ENCODE results near the gene GPR161. TPM values are rescaled to one million over a fixed set of nuclear protein-coding genes. Genes with fewer than 3 reads are reported as not detected.

GPR161 gene
- total and polyA plus RNA-seq, 2 of the 13 experiments (the other 11 are each of a cell fraction or from before 2014, with no cell fraction given), result 0.13 to 0.35 TPM

GRCh38 chr1:168145184-168146159 lies 8.7 kb upstream of the GPR161 start (continued):
- TF ChIP-seq STAG1 (CRISPR knock-in tag; IDR thresholded peaks at IDR 0.05) (peak; percentile 50), CBX1 (IDR thresholded peaks at IDR 0.05; ENCODE audit: low read depth) (no peak), MLXIP (CRISPR knock-in tag; IDR thresholded peaks at IDR 0.05; ENCODE audit: borderline replicate concordance) (no peak), ZNF746 (CRISPR knock-in tag; IDR thresholded peaks at IDR 0.05) (no peak), ZZZ3 (CRISPR knock-in tag; IDR thresholded peaks at IDR 0.05; ENCODE audit: borderline replicate concordance) (no peak), SNAPC2 (CRISPR knock-in tag; IDR thresholded peaks at IDR 0.05) (no peak), SIX1 (CRISPR knock-in tag; IDR thresholded peaks at IDR 0.05; ENCODE audit: borderline replicate concordance) (no peak), SUZ12 (IDR thresholded peaks at IDR 0.05; ENCODE audit: low read depth, low read length) (no peak)

GRCh38 chr1:168141871-168142385 lies 5.2 kb upstream of the GPR161 start:
- H3K36me3 ChIP-seq (replicated peaks in 1 of 2; ENCODE audit: control insufficient read depth in 1 of 2, insufficient read depth in 2 of 2, low read length in 2 of 2), result no peaks in the 10 kb centered on the region
- intact Hi-C loops (cut with micrococcal nuclease; ENCODE audit: unreplicated experiment), result no loop called here
- no peaks in the 10 kb centered on the region for H4K20me1 ChIP-seq (ENCODE audit: insufficient read depth, low read length)
- H3K27ac ChIP-seq (ENCODE audit: extremely low read length, insufficient read depth, low read length), result no peak overlapping the region
- POLR2A ChIA-PET, result no interaction called here
- CTCF ChIA-PET (ENCODE audit: low intra/inter-chr PET ratio, low total read pairs), result no interaction called here
- H3K9me3 ChIP-seq (ENCODE audit: low read length), result no peaks in the 10 kb centered on the region
- H3K79me2 ChIP-seq (ENCODE audit: insufficient read depth, low read length), result no peaks in the 10 kb centered on the region
- H3K4me3 ChIP-seq (replicated peaks in 1 of 3; ENCODE audit: insufficient read depth in 1 of 3, low read depth in 2 of 3, low read length in 3 of 3), result no peak overlapping the region
- no peak overlapping the region for H3K4me2 ChIP-seq (ENCODE audit: low read depth, low read length)
- H2AFZ ChIP-seq (ENCODE audit: low read length), result no peak overlapping the region
- DNase-seq (ENCODE audit: low spot score) (peak; percentile 6), FAIRE-seq (no peak), ATAC-seq (no peak)
- in situ Hi-C loops (cut with HindIII; ENCODE audit: extremely low pct_ligation_motif_present, low pct_unique_long_range_greater_than_20kb), result no loop called here
- H3K27me3 ChIP-seq (ENCODE audit: control insufficient read depth in 1 of 2, insufficient read depth in 2 of 2, low read length in 2 of 2), result peaks cover 0 to 7% of the 10 kb centered on the region in 2 experiments; a peak in 3 of 5 replicates
- no TSS peak for BruUV-seq (replicated peaks)
- WGBS (ENCODE audit: low lambda C conversion rate), result 14% methylated on average over 3 of the region's 3 CpGs
- no peak overlapping the region for H3K9ac ChIP-seq (ENCODE audit: insufficient read depth, low read depth, low read length)
- peaks cover 10% of the 10 kb centered on the region for H3K4me1 ChIP-seq (ENCODE audit: insufficient read depth, low read length)
- no peak for TF ChIP-seq YY1 (IDR thresholded peaks at IDR 0.05; ENCODE audit: insufficient read depth, insufficient replicate concordance, low read depth, low read length)
- no peak for TF ChIP-seq ZNF83 (CRISPR knock-in tag; IDR thresholded peaks at IDR 0.05; ENCODE audit: borderline replicate concordance)
- TF ChIP-seq ZKSCAN8 (CRISPR knock-in tag; IDR thresholded peaks at IDR 0.05; ENCODE audit: borderline replicate concordance), result no peak
- no peak for TF ChIP-seq RXRB (CRISPR knock-in tag; IDR thresholded peaks at IDR 0.05; ENCODE audit: borderline replicate concordance)
- TF ChIP-seq ZNF878 (CRISPR knock-in tag; IDR thresholded peaks at IDR 0.05), result no peak
- TF ChIP-seq HNRNPUL1 (IDR thresholded peaks at IDR 0.05; ENCODE audit: low read depth, low read length), result no peak
- TF ChIP-seq MTERF4 (CRISPR knock-in tag; IDR thresholded peaks at IDR 0.05), result no peak
- TF ChIP-seq MATR3 (CRISPR knock-in tag; IDR thresholded peaks at IDR 0.05), result no peak
- TF ChIP-seq HOMEZ (CRISPR knock-in tag; IDR thresholded peaks at IDR 0.05; ENCODE audit: low read depth), result no peak
- no peak for TF ChIP-seq MAFK (conservative IDR thresholded peaks at IDR 0.05 in 1 of 2, IDR thresholded peaks at IDR 0.05 in 1 of 2; ENCODE audit: low read length in 2 of 2)
